Coronary artery (tissue), 2 donors: ENCODE measurements around the gene SENP1.

Source experiments
- DNase-seq: peaks from one replicate; pipeline ENCODE4 v3.0.0-alpha.2; 2017; ENCODE audit warnings: low spot score
- H3K27ac ChIP-seq, 2 donors: fragments of 200-600 bp; sonication (generic); one replicate each; pipeline ENCODE4 v1.5.1; 2016 to 2019
- H3K4me3 ChIP-seq: fragments of 200-600 bp; sonication (generic); 2 replicates; pipeline ENCODE4 v1.5.1; 2016; ENCODE audit warnings: mild to moderate bottlenecking, moderate library complexity
- TF ChIP-seq, protein P1 (sequence below): fragments of 200-600 bp; sonication (generic); IDR thresholded peaks from one replicate; pipeline ENCODE4 v1.5.1; 2019; ENCODE audit warnings: antibody characterized with exemption

SENP1 gene

GRCh38 chr12:48031135-48031960 is 74.5 kb downstream of the SENP1 start:
- H3K27ac ChIP-seq, result no peak overlapping the region
- H3K4me3 ChIP-seq, result no peak overlapping the region
- DNase-seq, result no peak
- TF ChIP-seq, protein P1, sequence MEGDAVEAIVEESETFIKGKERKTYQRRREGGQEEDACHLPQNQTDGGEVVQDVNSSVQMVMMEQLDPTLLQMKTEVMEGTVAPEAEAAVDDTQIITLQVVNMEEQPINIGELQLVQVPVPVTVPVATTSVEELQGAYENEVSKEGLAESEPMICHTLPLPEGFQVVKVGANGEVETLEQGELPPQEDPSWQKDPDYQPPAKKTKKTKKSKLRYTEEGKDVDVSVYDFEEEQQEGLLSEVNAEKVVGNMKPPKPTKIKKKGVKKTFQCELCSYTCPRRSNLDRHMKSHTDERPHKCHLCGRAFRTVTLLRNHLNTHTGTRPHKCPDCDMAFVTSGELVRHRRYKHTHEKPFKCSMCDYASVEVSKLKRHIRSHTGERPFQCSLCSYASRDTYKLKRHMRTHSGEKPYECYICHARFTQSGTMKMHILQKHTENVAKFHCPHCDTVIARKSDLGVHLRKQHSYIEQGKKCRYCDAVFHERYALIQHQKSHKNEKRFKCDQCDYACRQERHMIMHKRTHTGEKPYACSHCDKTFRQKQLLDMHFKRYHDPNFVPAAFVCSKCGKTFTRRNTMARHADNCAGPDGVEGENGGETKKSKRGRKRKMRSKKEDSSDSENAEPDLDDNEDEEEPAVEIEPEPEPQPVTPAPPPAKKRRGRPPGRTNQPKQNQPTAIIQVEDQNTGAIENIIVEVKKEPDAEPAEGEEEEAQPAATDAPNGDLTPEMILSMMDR, result no peak

- no peak overlapping the region for H3K27ac ChIP-seq
- no peak for DNase-seq
- TF ChIP-seq, protein P1, result no peak
- no peak overlapping the region for H3K4me3 ChIP-seq
Observed at GRCh38 chr12:48030173-48030650, 75.7 kb downstream of the SENP1 start.

- Histone ChIP-seq H3K4me3 (no peak overlapping the region), H3K27ac (no peak overlapping the region)
- no peak for DNase-seq
- TF ChIP-seq, protein P1, result no peak
Observed at GRCh38 chr12:48029491-48030172, 76.2 kb downstream of the SENP1 start.

- no peak for DNase-seq
- TF ChIP-seq, protein P1, result no peak
- no peak overlapping the region for H3K27ac ChIP-seq
- no peak overlapping the region for H3K4me3 ChIP-seq
Observed at GRCh38 chr12:48028541-48029431, 77.1 kb downstream of the SENP1 start.

- no peak for DNase-seq
- H3K27ac ChIP-seq, result no peak overlapping the region
- no peak overlapping the region for H3K4me3 ChIP-seq
- TF ChIP-seq, protein P1, result no peak
Observed at GRCh38 chr12:48027183-48028002, 78.5 kb downstream of the SENP1 start.
